NCI-H2227 treated with DMSO at 0.1 percent for 48 hours (cell line): ENCODE results near the gene ENAH.
"Not testable (repeated sequence)": the region's sequence is repeated elsewhere in the genome, so short reads cannot be mapped to it uniquely, and the experiment has no call there.

Experiments
- DNase-seq: peaks from one replicate; lab custom pipeline; 2025; lab: John Stamatoyannopoulos, UW

The ENAH gene

DNA sequence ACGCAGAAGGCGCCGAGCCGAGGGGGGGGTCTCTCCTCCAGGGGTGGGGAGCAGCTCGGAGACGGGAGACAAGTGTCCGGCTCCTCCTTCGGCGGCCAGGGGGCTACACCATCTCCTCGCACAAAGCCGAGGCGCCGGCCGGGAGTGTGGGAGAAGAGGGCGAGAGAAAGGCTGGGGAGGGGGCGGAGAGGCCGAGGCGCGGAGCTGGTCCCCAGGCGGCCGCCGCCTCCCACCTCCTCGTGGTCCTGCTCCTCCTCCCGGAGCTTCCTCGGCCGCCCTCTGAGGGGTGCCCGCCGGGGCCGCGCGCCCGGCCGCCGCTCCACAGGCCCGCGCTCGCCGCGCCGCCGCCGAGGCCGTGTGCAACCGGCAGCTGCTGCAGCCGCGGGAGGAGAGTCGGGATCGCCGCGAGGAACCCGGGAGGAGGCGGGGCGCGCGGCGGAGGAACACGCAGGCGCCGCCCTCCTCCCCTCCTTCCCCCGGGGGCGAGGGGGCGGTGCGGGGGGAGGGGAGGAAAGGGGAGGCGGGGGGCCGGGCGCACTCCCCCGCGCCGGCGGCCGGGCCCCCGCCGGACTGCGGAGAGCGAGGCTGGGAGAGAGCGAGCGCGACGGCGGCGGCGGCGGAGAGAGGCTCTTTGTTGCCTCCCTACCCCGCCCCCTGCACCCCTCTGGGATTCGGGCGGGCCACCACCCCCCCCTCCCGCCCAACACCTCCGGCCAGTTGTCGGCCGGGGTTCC is at the start of gene ENAH:
TSS of gene ENAH (minus strand) at position 395 of the 734 bp plus-strand sequence. CDS start 433 bp downstream, outside the sequence.
- DNase-seq: peak; percentile 86

DNA sequence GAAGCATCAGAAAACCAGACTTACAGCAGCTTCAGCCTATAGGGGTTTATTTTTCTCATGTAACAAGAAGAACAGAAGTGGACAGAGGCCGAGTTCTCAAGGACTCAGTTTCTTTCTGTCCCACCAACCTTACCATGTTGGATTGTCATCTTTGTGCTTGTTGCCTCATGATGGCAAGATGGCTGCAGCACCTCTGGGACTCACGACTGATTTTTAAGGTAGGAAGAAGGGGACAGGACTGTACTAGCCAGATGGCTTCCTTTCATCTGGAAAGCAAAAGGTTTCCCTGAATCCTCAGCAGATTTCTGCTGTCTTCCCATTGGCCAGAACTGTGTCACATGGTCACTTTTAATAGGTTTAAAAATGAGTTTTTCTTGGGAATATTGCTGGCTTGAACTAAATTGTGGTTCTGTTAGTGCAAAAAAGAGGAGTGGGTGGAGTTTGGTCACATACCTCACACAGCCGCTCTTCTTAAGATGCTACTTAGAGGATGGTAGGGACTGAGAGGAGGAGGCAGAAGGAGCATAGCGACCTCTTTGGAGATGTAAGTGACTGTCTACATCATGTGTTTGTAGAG is 48.1 kb upstream of the ENAH start:
- no peak for DNase-seq

GRCh38 chr1:225700164-225700821 is 47.4 kb upstream of the ENAH start:
- DNase-seq: no peak

- DNase-seq: no peak
Measured at GRCh38 chr1:225699336-225699735, 46.4 kb upstream of the ENAH start.

GRCh38 chr1:225698194-225698593 is 45.3 kb upstream of the ENAH start:
- not testable (repeated sequence) for DNase-seq

DNA sequence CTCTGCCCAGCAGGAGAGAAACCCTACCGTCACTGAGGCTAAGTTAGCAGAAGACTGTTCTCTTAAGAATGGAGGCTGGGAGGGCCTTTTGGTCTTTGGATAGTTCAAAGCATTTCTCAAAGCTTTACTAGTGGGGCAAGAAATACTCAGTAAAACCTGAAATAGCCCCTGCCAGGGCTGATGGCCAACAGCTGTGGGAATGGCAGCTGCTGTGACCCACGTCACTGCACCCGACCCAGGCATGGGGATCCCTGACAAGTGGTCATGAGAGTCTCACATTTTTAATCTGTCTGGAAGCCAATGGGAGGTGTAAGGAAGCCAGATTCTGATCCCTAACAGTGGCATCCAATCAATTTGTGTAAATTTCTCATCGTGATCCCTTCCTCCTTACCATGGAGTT is 44.5 kb upstream of the ENAH start:
- no peak for DNase-seq

GRCh38 chr1:225695578-225696337 is 42.8 kb upstream of the ENAH start:
- DNase-seq: no peak

DNA sequence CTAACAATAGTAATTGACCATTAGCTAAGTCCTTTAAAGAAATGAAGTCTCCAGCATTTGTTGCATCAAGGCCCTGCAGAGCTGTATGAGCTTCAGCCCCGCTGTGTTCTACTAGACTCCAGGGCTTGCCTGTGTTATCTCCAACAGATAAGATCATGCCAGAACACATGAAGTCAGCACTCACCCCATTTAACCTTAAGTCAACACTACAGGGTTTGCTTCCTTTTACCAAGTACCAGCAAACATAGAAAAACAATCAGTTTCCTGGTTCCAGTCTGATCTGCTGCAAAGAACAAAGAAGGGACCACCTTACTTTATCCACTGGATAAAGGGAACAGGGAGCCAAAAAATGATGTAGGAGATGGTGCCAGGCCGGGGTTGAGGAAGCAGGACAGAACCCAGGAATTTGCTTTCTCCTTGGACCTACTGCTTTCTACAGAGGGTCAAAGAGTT is 41.3 kb upstream of the ENAH start:
- no peak for DNase-seq

- DNase-seq: not testable (repeated sequence)
Measured at GRCh38 chr1:225693697-225694096, 40.8 kb upstream of the ENAH start.

- no peak for DNase-seq
Measured at GRCh38 chr1:225693085-225693696, 40.3 kb upstream of the ENAH start.

DNA sequence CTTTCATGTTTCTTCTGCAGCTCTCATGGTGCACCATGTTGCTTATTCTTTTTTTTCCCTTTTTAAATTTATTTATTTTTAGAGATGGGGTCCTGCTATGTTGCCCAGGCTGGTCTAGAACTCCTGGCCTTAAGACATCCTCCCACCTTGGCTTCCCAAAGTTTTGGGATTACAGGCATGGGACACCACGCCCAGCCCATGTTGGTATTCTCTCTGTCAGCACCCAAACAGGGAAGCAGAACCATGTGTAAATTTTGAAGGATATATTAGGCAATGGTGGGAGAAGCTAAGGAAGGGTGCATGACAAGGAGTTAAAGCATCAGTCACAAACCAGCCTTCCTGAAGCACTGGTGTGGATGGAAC is 39.6 kb upstream of the ENAH start:
- no peak for DNase-seq

DNA sequence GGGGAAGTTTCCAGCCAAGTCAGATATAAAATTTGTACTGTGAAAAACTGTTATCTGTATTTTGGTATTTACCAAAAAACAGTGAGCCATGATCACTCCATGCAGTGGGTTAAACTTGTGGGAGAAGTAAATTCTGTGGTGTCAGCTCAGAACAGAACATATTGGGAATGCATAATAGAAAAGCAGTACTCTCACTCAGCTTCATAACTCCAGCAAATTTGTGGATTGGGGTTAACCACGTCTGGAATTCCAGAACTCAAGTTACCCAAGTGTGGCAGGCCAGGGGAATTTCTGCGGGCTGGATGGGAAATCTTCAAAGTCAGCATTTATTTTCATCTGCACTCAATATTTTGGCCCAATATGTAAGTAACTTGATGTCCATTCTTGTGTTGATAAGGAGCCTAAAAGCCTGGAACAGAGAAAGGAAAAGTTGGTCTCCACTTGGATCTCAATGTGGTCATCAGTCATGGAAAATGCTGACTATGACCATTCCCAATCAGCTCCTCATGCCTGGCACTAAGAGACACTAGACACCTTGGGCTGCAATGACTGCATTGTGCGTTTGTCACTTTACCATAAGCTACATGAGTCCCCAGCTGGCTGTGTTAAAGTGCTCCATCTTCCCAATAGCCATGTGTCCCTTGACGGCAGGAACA is 39.1 kb upstream of the ENAH start:
- DNase-seq: no peak

DNA sequence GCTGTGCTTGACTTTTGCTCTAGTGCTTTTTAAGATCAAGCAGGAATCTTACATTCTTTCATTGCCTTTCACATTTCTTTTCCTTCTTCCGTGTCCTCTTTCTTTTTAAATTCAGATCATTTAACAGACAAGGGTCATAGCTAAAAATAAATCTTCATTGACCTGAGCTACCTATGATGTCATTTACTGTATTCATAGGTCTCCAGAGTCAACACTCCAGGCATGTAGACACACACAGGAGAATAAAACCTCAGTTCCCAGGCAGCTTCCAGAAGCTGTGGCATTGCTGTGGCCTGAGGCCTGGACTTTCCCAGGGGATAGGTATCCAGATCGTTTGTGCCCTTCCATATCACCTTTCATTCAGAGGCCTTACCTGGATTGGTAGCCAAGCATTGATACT is 38.5 kb upstream of the ENAH start:
- DNase-seq: no peak

- no peak for DNase-seq
Measured at GRCh38 chr1:225689882-225690459, 37.0 kb upstream of the ENAH start.

- no peak for DNase-seq
Measured at GRCh38 chr1:225688345-225688744, 35.4 kb upstream of the ENAH start.

GRCh38 chr1:225685476-225686176 is 32.7 kb upstream of the ENAH start:
- no peak for DNase-seq

- DNase-seq: no peak
Measured at GRCh38 chr1:225684741-225685140, 31.8 kb upstream of the ENAH start.

GRCh38 chr1:225681231-225681630 is 28.3 kb upstream of the ENAH start:
- DNase-seq: peak; percentile 53

DNA sequence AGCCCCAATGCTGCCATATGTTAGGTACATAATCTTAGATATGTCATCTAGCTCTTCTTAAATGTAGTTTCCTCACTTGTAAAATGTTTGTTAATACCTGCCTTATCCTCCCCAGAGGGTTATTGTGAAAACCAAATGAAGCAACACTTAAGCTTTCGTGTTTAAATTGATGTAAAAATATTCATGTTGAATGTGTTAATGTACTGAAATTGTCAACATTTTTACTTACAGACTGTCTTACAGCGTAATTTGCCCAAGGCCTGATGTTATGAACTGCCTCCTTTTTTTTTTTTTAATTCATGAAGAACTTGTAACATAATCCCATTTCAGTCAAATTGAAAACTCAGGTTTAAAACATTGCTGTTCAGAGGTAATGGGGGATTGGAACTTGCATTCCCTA is 25.6 kb upstream of the ENAH start:
- no peak for DNase-seq

- DNase-seq: peak; percentile 58
Measured at GRCh38 chr1:225677350-225678124, 24.6 kb upstream of the ENAH start.
